Left ventricle myocardium superior (tissue), 1 donor: ENCODE data around the gene FHIT. TPM values are rescaled to one million over a fixed set of nuclear protein-coding genes. Genes with fewer than 3 reads are reported as not detected.

Source experiments
- ATAC-seq: fragments of 200-7000 bp; cut with Tn5 transposase; one replicate; pipeline ENCODE4 v1.9.1; 2020; ENCODE audit warnings: mild to moderate bottlenecking, moderate library complexity
- DNase-seq: peaks from one replicate; pipeline ENCODE4 v3.0.0-alpha.2; 2020
- intact Hi-C: fragments of 100-400 bp; cut with micrococcal nuclease; formaldehyde crosslinking; loops from one replicate; pipeline ENCODE4 v1.11.0; 2022
- total RNA-seq: library from RNA; stranded (reverse); fragmentation: NEBNext Ultra II Directional; extraction: Animal tissue kit (Norgen Biotek cat#: 25700); gene quantifications from one replicate; pipeline ENCODE4 v1.2.1, GENCODE V29; 2021
- donor health status: DM: no; HTN: yes; CAD: no; lungs with severe emphysema.

Gene FHIT
- total RNA-seq, 1 donor from 2014 or later: 18.2 TPM

DNA sequence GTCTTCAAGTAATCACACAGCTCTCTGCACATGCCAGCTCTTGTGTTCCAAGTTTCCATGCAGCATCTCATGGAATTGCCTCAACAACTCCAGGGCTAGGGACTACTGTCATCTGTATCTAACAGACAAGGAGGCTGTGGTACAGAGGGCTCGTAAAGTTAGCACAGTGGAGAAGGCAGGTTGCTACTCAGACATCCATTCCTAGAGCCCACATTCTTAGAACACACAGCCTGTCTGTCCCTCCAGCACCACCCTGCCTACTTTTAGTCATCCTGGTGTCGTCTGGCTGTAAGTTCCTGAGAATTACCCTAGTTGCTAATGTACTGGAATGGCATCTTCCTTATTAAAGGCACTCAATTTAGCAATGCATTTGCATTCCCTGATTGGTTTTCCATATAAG lies 862.5 kb downstream of the FHIT start:
- DNase-seq: no peak
- intact Hi-C loops: no loop called here
- ATAC-seq: no peak

DNA sequence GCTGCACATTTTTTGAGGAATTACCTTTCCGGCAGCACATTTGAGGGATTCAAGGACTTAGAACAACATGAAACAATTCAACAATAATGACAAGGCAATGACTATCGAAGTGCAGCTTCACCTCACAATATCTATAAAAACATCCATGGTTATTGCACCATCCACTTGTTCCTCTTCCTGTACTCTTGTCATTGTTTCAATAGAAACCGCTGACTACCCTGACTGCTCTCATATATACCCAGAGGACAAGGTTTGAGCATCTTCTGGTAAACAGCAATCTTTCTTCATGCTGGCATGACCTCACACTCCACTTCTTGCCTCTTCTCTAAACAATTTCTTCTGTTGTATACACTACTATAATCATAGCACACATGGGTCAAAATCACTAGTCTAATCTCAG lies 864.9 kb downstream of the FHIT start:
- DNase-seq (no peak), ATAC-seq (no peak)

DNA sequence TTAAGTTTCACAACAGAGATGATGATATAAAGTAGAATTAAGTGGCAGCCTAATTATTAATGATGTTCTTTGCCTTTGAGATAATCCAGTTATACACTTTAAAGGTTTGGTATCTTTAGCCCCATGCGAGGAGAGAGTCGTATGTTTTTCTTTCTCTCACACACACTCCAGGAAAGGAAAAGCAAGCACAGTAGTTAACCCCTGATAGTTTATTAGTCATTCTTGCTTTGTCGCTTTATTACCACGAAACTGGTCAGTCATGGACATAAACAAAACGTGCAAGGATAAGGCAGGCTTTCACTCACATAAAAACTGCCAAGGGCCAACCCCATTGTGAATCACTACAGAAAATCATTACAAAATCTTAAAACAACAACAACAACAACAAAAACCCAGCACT lies 866.9 kb downstream of the FHIT start:
- intact Hi-C loops: no loop called here
- DNase-seq (no peak), ATAC-seq (no peak)

More for the DNA sequence above, 864.9 kb downstream of the FHIT start:
- intact Hi-C loops: no loop called here

DNA sequence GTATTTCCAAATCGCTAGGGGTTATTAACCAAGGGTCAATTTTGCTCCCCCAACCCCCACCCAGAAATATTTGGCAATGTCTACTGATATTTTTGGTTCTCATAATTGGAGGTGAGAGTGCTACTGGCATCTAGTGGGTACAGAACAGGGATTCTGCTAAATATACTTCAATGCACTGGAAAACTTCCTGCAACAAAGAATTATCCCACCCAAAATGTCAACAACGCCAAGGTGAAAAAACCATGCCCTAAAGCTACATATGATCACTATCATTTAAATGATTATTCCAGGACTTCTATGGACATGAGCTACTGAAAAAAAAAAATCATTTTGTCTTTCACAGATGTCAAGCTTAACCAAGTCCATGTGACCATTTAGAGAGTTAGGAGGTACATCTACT lies 867.9 kb downstream of the FHIT start:
- intact Hi-C loops: no loop called here
- no peak for ATAC-seq
- DNase-seq: no peak

DNA sequence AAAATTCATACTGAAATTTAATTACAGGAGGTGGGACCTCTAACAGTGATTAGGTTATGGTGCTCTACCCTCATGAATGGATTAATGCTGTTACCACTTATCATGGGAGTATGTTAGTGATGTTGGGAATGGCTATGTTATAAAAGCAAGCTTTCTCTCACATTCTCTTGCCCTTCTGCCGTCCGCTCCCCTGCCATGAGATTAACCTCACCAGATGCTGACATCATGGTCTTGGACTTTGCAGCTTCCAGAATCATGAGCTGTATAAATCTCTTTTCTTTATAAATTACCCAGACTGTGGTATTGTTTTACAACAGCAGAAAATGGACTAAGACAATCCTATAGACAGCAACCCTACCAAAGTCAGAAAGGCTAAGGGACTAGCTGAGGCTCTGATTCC lies 884.8 kb downstream of the FHIT start:
- DNase-seq: no peak
- no peak for ATAC-seq
- intact Hi-C loops: no loop called here

DNA sequence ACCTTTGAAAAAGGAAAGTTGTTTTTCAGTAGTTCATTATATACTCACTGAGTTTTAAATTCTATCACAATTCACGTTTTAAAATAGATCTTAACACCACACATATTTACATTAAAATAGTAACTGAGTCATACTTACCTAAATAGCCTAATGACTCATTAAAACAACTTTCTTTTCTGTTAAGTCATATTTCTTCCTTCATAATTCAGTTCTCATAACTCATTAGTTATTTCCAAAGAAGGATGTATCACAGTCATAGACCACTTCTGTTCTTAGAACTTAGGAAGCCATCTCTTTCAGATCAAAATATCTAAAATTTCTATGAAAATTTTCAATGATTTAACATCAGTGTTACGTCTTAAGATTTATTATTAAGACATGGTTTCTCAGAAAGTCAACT lies 885.9 kb downstream of the FHIT start:
- ATAC-seq: no peak
- intact Hi-C loops: no loop called here

DNA sequence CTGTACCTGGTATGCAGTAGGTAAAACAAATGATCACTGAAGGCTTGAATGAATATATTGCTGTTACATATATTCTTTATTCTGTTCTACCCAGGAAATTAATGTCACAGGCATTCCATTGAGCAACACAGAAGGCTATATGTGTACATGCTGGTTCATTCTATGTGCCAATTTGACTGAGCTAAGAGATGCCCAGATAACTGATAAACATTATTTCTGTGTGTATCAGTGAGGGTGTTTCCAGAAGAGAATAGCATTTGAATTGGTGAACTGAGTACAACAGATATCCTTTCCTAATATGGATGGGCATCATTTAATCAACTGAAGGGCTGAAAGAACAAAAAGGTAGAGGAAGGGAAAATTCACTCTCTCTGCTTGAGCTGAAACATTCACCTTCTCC lies 886.8 kb downstream of the FHIT start:
- intact Hi-C loops: no loop called here
- ATAC-seq (no peak), DNase-seq (no peak)

More for the DNA sequence above, 885.9 kb downstream of the FHIT start:
- DNase-seq: no peak

DNA sequence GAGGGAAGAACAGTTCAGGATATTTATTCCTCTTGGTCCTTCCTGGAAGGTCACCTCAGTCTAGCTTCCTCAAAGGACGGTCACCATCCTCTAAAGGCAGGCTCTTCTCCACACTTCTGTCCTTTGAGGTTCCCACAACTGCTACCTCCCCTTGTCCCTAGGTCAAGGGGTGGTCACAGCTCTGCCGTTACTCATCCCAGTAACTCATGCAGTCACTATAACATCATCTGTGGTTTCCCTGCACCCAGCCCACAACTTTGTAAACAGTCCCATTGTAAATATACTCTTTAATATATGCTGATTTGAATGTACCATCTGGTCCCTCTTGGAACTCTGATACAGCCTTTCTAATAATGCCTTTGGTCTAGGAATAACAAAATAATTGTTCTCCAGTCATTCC lies 887.4 kb downstream of the FHIT start:
- intact Hi-C loops: no loop called here
- no peak for ATAC-seq
- DNase-seq: no peak

DNA sequence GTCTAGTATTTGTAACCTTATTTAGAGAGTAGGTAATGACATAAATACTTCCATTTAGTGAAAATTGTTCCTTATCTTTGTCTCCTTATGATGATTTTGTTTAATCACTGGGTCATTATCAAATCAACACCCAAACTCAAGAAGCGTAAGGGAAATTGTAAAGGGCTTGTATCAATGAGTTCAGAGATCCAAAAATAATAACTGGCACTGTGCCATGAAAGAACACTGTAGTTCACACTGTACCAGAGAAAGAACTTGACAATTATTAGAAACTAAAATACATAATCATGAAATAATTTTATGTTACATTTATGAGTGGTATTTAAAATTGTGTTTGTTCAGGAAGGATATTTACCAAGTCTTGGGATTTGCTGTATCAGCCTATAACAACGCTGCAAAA lies 895.4 kb downstream of the FHIT start:
- no peak for ATAC-seq
- intact Hi-C loops: no loop called here
- DNase-seq: no peak

DNA sequence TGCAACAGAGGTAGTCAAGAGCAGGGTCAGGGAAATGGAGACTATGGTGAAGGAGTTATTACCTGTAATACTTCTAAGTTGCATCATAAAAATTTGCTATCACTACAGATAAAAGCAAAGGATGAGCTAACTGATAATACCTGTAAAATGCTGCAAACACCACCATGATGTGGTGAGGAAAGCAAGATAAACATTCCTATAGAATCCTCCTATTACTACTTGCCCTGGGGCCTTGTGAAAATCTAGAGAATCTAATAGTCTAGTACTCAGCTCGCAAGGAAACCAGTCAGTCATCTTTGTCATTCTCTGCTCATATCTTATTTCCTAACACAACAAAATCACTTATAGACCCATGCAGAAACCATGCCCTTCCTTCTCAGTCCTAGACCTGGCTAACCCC lies 899.8 kb downstream of the FHIT start:
- DNase-seq (no peak), ATAC-seq (no peak)
- intact Hi-C loops: no loop called here

DNA sequence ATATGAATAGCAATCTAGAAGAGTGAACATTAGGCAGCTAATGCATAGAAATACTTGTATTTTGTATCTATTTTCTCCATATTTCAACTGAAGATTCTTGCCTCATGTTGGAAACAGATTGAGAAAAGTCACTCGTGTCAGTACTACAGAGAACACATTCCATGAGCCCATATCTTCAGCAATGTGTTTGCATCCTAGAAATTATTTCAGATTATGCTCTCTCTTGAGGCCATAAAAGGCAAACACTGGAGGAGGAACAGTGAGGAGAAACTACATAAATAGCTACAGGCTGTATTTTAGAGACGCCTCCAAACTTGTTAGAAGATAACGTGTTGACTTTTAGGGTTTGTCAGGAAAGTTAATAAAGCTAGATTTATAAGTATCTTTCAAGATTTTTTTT lies 906.9 kb downstream of the FHIT start:
- DNase-seq: no peak
- no peak for ATAC-seq
- intact Hi-C loops: no loop called here

DNA sequence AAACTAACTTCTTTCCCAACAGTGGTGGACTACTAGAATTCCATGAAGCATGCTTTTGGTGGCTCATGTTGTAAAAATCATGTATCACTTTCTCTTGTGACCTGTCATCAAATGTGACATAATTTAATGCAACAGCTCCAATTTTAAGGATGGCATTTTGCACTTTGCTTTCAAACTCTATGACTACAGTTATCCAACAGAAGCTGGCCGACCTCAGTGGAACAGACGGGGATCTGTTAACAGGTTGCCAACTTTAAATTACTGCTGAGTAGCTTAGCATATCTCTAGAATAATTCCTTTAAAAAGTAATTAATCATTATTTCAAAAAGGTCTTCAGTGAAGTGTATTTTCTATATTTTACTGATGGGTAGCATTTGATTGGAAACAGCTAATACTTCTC lies 907.4 kb downstream of the FHIT start:
- DNase-seq (no peak), ATAC-seq (no peak)
- intact Hi-C loops: no loop called here

DNA sequence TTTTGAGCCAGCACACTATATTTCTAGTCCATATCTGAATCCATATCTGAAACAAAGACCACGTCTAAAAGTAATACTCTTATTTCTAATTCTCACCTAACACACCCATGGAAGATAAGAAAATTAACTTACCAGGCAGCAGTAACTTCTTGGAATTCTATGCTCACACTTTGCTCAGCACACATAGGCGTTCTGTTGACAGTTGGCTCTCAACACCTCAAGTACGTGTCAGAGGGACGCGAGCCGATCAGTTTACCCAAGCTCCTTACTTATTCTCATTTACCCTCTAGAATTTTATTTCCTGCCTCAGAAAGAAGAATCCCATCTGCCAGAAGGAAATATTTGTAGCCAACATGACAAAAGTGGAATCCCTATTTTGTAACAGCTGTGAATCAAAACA lies 911.9 kb downstream of the FHIT start:
- intact Hi-C loops: no loop called here
- ATAC-seq (peak; percentile 50), DNase-seq (no peak)

DNA sequence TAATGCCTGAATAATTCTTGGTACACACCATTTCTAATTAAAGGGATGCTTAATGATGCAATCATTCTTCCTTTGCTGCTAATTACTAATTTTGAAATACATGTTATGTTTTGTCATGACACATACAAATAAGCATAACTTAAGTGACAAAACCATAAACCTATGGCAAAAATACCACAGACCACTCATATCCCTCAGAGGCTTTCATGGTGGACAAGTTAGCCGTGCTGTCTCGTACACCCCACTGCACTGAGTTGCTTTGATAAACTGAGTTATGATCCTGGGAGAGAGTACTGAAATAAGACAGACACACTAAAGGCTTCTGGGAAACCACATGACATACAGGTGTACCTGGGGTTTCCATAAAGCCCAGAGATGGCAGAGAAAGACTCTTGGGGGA lies 913.8 kb downstream of the FHIT start:
- DNase-seq: no peak
- intact Hi-C loops: no loop called here
- no peak for ATAC-seq

DNA sequence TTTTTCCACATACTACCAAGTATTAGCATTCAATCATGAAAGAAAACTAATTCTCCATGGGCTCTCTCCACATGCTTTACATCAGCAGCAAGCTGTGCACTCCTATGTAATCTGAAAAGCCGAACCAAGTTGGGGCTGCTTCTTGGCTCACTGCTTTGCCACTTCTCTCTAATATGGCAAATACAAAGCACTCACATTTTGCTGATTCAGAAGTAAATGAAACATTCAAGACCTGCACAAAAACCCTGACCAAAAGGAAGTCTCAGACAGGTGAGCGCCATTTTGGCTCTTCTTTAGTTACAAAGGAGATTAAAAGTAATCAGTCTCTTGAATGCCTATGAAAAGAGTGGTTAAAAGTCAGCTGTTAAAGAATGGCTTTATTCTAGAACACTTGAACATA lies 915.2 kb downstream of the FHIT start:
- no peak for DNase-seq
- intact Hi-C loops: no loop called here
- no peak for ATAC-seq

DNA sequence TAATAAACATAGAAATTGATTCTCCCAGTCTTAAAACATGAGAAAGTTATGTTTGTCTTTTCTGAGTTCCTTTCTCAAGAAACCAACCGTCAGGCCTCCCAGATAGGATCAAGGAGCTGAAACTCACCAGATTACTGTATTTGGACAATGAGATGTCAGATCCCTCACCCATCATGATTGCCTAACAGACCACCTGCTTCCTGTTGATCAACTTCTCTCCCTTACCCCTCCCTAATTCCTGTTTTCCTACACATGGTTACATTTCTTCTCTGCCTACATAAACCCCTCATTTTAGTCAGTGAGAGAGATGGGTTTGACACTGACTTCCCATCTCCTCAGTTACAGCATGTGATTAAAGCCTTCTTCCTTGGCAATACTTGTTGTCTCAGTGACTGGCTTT lies 917.5 kb downstream of the FHIT start:
- intact Hi-C loops: no loop called here
- DNase-seq: no peak
- ATAC-seq: no peak

DNA sequence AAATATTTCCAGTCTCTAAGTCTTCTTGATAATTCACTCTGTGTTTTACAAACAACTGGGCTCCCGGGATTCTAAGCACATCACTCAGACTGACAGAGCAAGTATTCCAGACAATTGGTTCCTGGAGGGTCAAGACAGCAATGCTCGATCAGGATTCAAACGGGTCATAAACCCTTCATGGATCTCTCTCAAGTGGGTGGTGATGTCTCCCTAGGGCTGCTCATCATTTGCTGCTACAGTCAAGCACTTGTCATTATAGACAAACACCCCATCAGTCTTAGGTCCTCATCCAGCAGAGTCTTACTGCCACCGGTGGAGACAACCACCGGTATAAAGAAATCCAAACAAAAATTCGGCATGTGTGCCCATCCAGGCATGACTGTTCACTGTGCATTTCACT lies 921.1 kb downstream of the FHIT start:
- no peak for ATAC-seq
- intact Hi-C loops: no loop called here
- DNase-seq: no peak

DNA sequence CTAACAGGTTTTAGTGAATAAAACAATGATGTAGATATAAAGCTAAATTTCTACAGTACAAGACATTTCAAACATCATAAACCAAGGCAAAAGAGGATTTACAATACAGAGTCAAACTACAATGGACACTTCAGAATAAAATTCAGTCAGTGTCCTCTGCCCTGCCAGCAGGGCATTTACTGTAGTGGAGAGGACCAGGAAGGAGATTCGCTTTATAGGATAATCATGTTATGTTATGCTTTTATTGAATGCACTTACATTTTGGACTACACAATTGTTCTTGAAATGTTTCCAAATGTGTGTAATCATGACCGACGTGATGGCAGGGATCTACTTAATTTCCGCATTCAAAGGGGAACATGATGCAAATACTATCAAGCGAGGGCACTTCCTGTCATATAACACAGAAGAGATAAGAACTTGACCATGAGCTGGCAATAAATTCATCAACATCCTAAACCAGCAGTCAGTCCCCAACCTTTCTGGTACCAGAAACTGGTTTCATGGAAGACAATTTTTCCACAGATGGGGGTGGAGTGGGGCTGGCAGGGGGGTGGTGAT lies 925.6 kb downstream of the FHIT start:
- ATAC-seq: no peak

DNA sequence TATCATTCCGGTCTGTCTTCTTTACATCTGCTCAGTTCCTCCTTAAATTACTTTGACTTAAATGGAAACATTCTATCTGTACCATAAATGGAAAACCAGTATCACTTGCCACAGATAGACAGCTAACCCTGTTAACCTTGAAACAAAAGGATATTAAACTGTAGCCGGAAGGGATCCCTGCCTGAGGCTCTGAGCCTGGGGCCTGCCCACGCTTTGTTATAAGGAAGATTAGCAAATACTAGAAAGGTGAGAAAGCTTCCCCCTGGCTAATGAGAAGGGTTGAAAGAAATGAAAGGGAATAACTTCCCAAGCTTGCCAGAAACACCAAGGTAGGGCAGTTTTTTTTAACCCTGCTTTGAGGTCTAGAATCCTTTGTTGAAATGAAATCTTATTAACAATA lies 927.6 kb downstream of the FHIT start:
- DNase-seq: no peak
- ATAC-seq: no peak
- intact Hi-C loops: no loop called here

More for the DNA sequence above, 925.6 kb downstream of the FHIT start:
- DNase-seq: no peak
- intact Hi-C loops: no loop called here

DNA sequence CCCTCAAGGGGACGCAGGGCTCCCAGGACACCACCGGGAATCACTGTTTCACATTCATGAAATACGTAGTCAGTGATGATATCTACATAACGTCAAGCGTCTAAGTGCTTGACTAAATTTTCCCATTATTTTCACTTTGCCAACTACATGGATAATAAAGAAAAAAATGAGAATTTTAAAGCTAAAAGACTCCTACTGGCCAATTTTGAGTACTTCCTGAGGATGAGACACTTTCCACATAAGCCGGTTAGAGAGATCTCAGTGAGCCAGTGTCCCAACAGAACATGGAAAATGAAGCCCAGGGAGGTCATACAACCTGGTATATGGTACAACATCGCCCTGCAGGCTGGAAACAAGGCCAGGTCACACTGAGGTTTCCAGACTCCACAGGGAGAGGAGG lies 928.1 kb downstream of the FHIT start:
- intact Hi-C loops: no loop called here
- ATAC-seq (no peak), DNase-seq (no peak)

DNA sequence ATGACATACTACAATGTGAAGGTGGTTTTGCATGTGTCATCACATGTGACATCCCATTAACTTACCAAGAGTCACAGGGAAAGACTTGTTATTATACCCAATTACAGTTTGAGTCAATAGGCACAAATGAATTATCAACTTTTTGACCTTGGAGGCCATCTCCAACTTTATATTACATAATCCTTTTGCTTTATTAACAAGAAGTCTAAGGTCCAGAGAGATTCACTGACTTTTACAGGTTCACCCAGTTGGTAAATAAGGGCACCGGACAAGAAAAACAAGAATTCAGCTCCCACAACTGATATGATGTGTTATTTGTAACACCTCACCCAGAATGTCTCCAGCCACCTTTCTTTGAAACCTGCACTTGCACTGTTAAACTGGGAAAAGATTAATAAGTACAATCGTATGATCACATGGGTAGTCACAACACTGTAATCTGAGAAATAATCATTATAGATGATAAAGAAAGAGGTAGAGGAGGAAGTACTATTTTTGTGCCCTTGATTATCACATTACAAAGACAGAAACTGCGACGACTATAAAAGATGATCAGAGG lies 928.9 kb downstream of the FHIT start:
- intact Hi-C loops: no loop called here
- DNase-seq: no peak
- ATAC-seq: no peak
